K562 (cell line): ENCODE results near the gene NAA10. TPM values are rescaled to one million over a fixed set of nuclear protein-coding genes. Genes with fewer than 3 reads are reported as not detected.

Experiments used
- ASH1L ChIP-seq: fragments of 450-650 bp; IDR thresholded peaks from 2 replicates; pipeline ENCODE4 v1.6.1; 2018; ENCODE audit warnings: borderline replicate concordance, mild to moderate bottlenecking, low read depth; ENCODE audit not compliant: partially characterized antibody
- CCNT2 ChIP-seq: IDR thresholded peaks from 2 replicates; pipeline ENCODE4 v1.6.1; 2011; ENCODE audit warnings: borderline replicate concordance, low read depth, mild to moderate bottlenecking, moderate library complexity, mixed read lengths, low read length; ENCODE audit not compliant: insufficient read length; ENCODE audit errors: extremely low read depth
- CREBBP ChIP-seq: IDR thresholded peaks from one replicate; pipeline ENCODE4 v1.6.1; 2012; ENCODE audit warnings: low read depth, mild to moderate bottlenecking, control low read depth, inconsistent platforms, low read length
- CXXC5 ChIP-seq: fragments of 250-450 bp; sonication (Bioruptor Pico); IDR thresholded peaks from 2 replicates; pipeline ENCODE4 v1.8.0; 2022; ENCODE audit warnings: inconsistent platforms, mild to moderate bottlenecking, moderate library complexity
- GABPB1 ChIP-seq: sonication (generic); formaldehyde crosslinking; IDR thresholded peaks from 2 replicates; pipeline ENCODE4 v1.8.0; 2022; ENCODE audit warnings: mild to moderate bottlenecking, missing genetic modification reagents
- GATAD2B ChIP-seq: fragments of 450-650 bp; IDR thresholded peaks from 2 replicates; pipeline ENCODE4 v1.6.1; 2017; ENCODE audit warnings: mild to moderate bottlenecking, borderline replicate concordance
- MECOM ChIP-seq: fragments of 250-450 bp; sonication (Bioruptor Pico); IDR thresholded peaks from 2 replicates; pipeline ENCODE4 v1.8.0; 2022; ENCODE audit warnings: inconsistent platforms
- NCOR1 ChIP-seq: fragments of 450-650 bp; IDR thresholded peaks from 2 replicates; pipeline ENCODE4 v1.6.1; 2016; ENCODE audit warnings: mild to moderate bottlenecking, moderate library complexity
- NRF1 ChIP-seq, 2 experiments: fragments of 450-650 bp; IDR thresholded peaks in 1 of 2; conservative IDR thresholded peaks in 1 of 2; 2 replicates each; pipeline ENCODE4 v1.6.1; 2014; ENCODE audit warnings: mild to moderate bottlenecking in 2 of 2
- RNF2 ChIP-seq: sonication (generic); IDR thresholded peaks from 2 replicates; pipeline ENCODE4 v1.6.1; 2016
- STAG1 ChIP-seq: sonication (generic); formaldehyde crosslinking; IDR thresholded peaks from 2 replicates; pipeline ENCODE4 v1.5.0; 2020; ENCODE audit warnings: missing genetic modification reagents, borderline replicate concordance
- ZFP36 ChIP-seq: fragments of 150-350 bp; IDR thresholded peaks from 2 replicates; pipeline ENCODE4 v1.6.1; 2018; ENCODE audit warnings: low read length, low read depth; ENCODE audit not compliant: partially characterized antibody
- ZNF143 ChIP-seq: sonication (generic); formaldehyde crosslinking; IDR thresholded peaks from 2 replicates; pipeline ENCODE4 v1.9.0; 2022; ENCODE audit warnings: mild to moderate bottlenecking, missing genetic modification reagents
- ZNF23 ChIP-seq: fragments of 250-450 bp; sonication (Bioruptor Pico); IDR thresholded peaks from 2 replicates; pipeline ENCODE4 v1.4.0; 2020; ENCODE audit warnings: mild to moderate bottlenecking
- ZNF354B ChIP-seq: fragments of 250-450 bp; sonication (Bioruptor Pico); IDR thresholded peaks from 2 replicates; pipeline ENCODE4 v1.4.0; 2020
- polyA plus RNA-seq, 8 experiments: library from polyadenylated mRNA; depleted of rRNA in 4 of 8; stranded (reverse) in 5 of 8; unstranded in 3 of 8; fragments of >200 nt; fragmentation: Nextera tagmentation in 2 of 8; fragmentation: Illumina TruSeq in 1 of 8; extraction: Ambion mirVana in 2 of 8; extraction: Trizol in 1 of 8; gene quantifications; 2 replicates each; pipeline versions ENCODE4 v1.2.1 to v1.2.3, GENCODE V29; 2011 to 2014; ENCODE audit warnings: inconsistent platforms in 1 of 8, missing spikeins in 1 of 8
- total RNA-seq, 7 experiments: library from RNA; depleted of rRNA in 6 of 7; stranded (reverse); fragments of >200 nt in 6 of 7; fragmentation: Illumina TruSeq in 2 of 7; extraction: Trizol in 2 of 7; gene quantifications; 2 replicates each; pipeline versions ENCODE4 v1.2.1 to v1.2.3, GENCODE V29; 2011 to 2021; ENCODE audit warnings: low replicate concordance in 1 of 7
- TF ChIP-seq, protein P1 (sequence below): fragments of 250-450 bp; sonication (Bioruptor Pico); IDR thresholded peaks from 2 replicates; pipeline ENCODE4 v1.9.0; 2021; ENCODE audit warnings: mild to moderate bottlenecking
- TF ChIP-seq, protein P2 (sequence below), 2 experiments: fragments of 450-650 bp; conservative IDR thresholded peaks; 2 replicates each; pipeline ENCODE4 v1.6.1; 2017; ENCODE audit warnings: mild to moderate bottlenecking in 2 of 2, moderate library complexity in 2 of 2
- TF ChIP-seq, protein P3 (sequence below), 2 experiments: fragments of 200-800 bp in 1 of 2; sonication (Bioruptor generic) in 1 of 2; sonication (generic) in 1 of 2; formaldehyde crosslinking in 1 of 2; IDR thresholded peaks in 1 of 2; conservative IDR thresholded peaks in 1 of 2; 2 replicates each; pipeline versions ENCODE4 v1.5.0 to v1.6.1; 2016 to 2020; ENCODE audit warnings: missing compliant biosample characterization in 1 of 2, missing genetic modification characterization in 1 of 2, missing genetic modification reagents in 1 of 2
- TF ChIP-seq, protein P4 (sequence below): fragments of 250-450 bp; sonication (Bioruptor Pico); IDR thresholded peaks from 2 replicates; pipeline ENCODE4 v1.5.0; 2021
- TF ChIP-seq, protein P5 (sequence below): fragments of 250-450 bp; sonication (Bioruptor Pico); IDR thresholded peaks from 2 replicates; pipeline ENCODE4 v1.4.0; 2020
- TF ChIP-seq, protein P6 (sequence below): fragments of 450-650 bp; formaldehyde crosslinking; IDR thresholded peaks from 2 replicates; pipeline ENCODE4 v1.4.0; 2022; ENCODE audit warnings: missing genetic modification characterization

NAA10 gene
- total and polyA plus RNA-seq, 9 of the 15 experiments (the other 6 are each of a cell fraction or from before 2014, with no cell fraction given) = 11.1 to 250 (median 134) TPM

DNA sequence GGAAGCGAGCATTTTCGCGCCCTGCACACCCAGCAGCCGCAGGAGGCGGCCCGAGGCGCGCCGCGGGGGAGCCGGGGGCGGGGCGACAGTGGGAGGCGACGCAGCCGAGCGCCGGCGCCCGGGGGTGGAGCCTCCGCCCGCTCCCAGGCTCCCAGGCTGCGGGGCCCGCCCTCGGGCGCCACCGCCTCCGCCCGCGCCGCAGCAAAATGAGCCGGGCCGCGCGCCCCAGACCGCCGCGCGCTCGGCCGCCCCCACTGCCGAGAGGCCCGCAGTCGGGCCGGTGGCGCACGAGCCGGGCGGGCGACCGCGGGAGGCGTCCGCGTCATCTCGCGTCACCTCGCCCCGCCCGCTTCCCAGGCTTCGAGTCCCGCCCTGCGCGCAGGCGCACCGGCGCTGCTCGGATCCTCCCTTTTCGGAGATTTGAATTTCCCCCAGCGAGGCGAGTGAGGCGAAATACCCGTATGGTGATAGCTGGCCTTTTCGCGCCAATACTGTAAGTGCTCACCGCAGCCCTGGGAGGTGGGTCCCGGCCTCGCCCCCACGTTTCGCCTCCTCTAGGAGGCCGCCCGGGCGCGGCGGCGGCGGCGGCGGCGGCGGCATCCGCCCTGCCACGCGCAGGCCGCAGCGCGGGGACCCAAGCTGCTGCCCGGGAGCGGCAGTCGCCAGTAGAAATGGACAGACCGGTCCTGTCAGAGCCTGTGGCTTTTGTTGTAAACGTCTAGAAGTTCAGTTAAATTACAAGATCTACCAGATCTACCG, 37.7 kb upstream of the NAA10 start, which contains the start of gene TMEM187 (continued):
- TF ChIP-seq, protein P1, sequence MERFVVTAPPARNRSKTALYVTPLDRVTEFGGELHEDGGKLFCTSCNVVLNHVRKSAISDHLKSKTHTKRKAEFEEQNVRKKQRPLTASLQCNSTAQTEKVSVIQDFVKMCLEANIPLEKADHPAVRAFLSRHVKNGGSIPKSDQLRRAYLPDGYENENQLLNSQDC (CRISPR knock-in tag) = peak; percentile 57; the same call in 1 of the 2 replicates
- TF ChIP-seq ZNF23 (CRISPR knock-in tag) = no peak
- no peak for TF ChIP-seq ZNF354B (CRISPR knock-in tag)
- TF ChIP-seq GATAD2B = peak; percentile 20; the same call in 1 of the 2 replicates
- TF ChIP-seq, protein P2, sequence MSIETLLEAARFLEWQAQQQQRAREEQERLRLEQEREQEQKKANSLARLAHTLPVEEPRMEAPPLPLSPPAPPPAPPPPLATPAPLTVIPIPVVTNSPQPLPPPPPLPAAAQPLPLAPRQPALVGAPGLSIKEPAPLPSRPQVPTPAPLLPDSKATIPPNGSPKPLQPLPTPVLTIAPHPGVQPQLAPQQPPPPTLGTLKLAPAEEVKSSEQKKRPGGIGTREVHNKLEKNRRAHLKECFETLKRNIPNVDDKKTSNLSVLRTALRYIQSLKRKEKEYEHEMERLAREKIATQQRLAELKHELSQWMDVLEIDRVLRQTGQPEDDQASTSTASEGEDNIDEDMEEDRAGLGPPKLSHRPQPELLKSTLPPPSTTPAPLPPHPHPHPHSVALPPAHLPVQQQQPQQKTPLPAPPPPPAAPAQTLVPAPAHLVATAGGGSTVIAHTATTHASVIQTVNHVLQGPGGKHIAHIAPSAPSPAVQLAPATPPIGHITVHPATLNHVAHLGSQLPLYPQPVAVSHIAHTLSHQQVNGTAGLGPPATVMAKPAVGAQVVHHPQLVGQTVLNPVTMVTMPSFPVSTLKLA (conservative IDR thresholded peaks at IDR 0.05) = peak in 1 of 2 experiments; percentile 18; a peak in 1 of 4 replicates
- TF ChIP-seq, protein P3, sequence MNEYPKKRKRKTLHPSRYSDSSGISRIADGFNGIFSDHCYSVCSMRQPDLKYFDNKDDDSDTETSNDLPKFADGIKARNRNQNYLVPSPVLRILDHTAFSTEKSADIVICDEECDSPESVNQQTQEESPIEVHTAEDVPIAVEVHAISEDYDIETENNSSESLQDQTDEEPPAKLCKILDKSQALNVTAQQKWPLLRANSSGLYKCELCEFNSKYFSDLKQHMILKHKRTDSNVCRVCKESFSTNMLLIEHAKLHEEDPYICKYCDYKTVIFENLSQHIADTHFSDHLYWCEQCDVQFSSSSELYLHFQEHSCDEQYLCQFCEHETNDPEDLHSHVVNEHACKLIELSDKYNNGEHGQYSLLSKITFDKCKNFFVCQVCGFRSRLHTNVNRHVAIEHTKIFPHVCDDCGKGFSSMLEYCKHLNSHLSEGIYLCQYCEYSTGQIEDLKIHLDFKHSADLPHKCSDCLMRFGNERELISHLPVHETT (CRISPR knock-in tag; conservative IDR thresholded peaks at IDR 0.05 in 1 of 2, IDR thresholded peaks at IDR 0.05 in 1 of 2) = peak in 1 of 2 experiments; percentile 92; a peak in 2 of 4 replicates
- no peak for TF ChIP-seq GABPB1 (CRISPR knock-in tag)
- TF ChIP-seq CCNT2 = peak; percentile 82
- TF ChIP-seq, protein P4, sequence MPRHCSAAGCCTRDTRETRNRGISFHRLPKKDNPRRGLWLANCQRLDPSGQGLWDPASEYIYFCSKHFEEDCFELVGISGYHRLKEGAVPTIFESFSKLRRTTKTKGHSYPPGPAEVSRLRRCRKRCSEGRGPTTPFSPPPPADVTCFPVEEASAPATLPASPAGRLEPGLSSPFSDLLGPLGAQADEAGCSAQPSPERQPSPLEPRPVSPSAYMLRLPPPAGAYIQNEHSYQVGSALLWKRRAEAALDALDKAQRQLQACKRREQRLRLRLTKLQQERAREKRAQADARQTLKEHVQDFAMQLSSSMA (CRISPR knock-in tag) = peak; percentile 46; the same call in 1 of the 2 replicates
- TF ChIP-seq CREBBP = no peak
- TF ChIP-seq, protein P5, sequence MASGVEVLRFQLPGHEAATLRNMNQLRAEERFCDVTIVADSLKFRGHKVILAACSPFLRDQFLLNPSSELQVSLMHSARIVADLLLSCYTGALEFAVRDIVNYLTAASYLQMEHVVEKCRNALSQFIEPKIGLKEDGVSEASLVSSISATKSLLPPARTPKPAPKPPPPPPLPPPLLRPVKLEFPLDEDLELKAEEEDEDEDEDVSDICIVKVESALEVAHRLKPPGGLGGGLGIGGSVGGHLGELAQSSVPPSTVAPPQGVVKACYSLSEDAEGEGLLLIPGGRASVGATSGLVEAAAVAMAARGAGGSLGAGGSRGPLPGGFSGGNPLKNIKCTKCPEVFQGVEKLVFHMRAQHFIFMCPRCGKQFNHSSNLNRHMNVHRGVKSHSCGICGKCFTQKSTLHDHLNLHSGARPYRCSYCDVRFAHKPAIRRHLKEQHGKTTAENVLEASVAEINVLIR = peak; percentile 31; the same call in 1 of the 2 replicates
- peak; percentile 67; the same call in 1 of the 2 replicates for TF ChIP-seq CXXC5
- TF ChIP-seq RNF2 = 0 out of 2 replicates have a peak, but pooled peaks have one; percentile 29
- TF ChIP-seq NCOR1 = no peak
- peak; percentile 36 for TF ChIP-seq ZFP36
- no peak for TF ChIP-seq STAG1 (CRISPR knock-in tag)
- no peak for TF ChIP-seq ASH1L
- TF ChIP-seq, protein P6, sequence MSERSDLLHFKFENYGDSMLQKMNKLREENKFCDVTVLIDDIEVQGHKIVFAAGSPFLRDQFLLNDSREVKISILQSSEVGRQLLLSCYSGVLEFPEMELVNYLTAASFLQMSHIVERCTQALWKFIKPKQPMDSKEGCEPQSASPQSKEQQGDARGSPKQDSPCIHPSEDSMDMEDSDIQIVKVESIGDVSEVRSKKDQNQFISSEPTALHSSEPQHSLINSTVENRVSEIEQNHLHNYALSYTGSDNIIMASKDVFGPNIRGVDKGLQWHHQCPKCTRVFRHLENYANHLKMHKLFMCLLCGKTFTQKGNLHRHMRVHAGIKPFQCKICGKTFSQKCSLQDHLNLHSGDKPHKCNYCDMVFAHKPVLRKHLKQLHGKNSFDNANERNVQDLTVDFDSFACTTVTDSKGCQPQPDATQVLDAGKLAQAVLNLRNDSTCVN = no peak
- peak; percentile 93 to 95 for TF ChIP-seq NRF1 (conservative IDR thresholded peaks at IDR 0.05 in 1 of 2, IDR thresholded peaks at IDR 0.05 in 1 of 2)
- TF ChIP-seq ZNF143 = no peak
- TF ChIP-seq MECOM = no peak
